HG02973 (cell line): Measurements from ENCODE around the gene CHKB.
A peak's percentile ranks its signal among the peaks of the same experiment; 100 is the strongest.

ENCODE experiments used
- ATAC-seq: cut with Tn5 transposase; IDR thresholded peaks from one replicate; pipeline ENCODE4 v1.9.1; 2021; ENCODE audit warnings: moderate library complexity; ENCODE audit not compliant: unreplicated experiment

CHKB gene

DNA sequence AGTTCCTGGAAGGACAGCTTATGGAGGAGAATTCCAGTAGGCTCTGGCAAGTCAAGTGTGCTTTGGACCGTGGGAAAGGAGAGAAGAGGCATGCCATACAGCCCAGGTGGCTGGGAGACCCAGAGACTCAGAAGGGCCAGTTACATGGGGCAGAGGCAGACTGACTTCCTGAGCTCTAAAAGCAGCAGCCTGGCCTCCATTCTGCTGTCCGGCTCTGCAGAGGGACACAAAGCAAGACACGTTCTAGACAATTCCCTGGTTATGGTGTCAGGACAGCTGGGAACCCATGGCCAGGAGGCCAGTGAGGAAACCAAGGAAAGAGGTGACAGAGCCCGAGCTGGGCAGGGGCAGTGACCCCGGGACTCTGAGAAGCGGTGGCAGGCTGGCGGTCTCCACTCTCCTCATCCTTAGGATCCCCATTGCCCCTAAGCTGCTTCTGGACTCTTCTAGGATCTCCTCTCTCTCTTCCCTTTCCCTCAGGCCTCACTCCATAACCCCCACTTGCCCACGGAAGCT lies 7.2 kb downstream of the CHKB start:
- ATAC-seq, result no peak

DNA sequence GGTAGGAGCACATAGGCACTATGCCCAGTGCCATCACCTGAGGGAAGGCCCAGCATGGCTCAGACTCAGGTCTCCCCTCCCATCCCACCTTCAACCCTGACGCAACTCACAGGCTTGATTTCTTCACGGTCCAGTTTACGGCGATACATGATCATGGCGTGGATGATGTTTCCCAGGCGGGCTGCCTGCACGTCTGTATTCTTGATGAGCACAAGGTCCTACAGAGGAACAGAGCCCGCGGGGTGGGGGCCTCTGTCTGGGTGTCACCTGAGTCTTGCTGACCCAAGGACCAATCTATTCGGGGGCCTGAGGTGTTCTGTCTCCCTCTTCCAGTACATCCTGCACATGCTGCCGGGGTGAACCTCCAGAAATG lies 8.3 kb downstream of the CHKB start:
- no peak for ATAC-seq

DNA sequence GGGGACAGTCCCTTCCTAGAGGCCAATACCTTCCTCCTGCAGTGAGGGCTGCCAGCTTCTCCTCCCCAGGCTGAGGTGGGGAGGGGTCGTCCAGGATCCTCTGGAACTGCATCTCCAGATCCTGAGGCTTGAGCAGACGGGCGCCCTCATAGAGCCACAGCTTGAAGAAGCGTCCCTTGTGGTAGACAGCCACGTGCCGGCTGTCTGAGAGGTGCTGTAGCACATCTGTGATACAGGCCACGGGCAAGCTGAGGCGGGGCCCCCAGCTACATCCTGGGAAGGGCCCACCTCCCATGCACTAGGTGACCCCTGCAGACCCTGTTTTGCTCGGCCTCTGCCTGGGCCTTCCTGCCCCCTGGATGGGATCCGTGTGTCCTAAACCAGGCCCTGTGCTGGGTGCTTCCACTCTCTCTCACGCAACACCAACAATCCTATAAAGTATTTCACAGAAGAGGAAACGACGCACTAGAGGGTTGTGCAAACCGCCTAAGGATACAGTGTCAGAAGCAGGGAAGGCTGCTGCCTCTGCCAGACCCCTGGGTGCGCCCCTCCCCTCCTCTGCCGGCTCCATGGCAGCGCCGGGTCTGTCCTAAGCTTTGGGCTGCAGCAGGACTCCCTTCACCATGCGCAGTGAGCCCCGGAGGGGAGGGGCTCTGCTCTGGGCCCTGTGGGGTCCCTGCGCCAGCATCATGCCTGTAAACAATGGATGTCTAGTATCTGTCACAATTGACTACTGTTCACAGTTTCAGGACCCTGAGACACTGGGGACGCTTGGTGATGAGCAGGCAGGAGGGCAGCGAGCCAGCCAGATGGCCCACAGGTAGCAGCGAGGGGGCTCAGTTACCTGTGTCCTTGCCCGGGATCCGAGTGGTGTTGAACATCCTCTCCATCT lies 8.9 kb downstream of the CHKB start:
- no peak for ATAC-seq

DNA sequence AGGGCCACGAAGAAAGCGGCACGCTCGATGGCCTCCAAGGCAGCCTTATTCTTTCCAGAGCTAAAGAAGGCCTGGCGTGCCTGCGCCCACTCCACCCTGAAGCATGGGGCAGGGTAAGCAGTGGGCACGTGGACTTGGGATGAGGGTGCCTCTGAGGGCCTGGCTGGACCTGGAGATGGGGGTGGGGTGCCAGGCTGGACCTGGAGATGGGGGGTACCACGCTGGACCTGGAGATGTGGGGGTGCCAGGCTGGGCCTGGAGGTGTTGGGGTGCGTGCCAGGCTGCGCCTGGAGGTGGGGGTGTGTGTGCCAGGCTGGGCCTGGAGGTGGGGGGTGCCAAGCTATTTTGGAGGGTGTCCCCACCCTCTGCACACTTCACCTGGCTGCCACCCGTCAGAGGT lies 9.7 kb downstream of the CHKB start:
- no peak for ATAC-seq

DNA sequence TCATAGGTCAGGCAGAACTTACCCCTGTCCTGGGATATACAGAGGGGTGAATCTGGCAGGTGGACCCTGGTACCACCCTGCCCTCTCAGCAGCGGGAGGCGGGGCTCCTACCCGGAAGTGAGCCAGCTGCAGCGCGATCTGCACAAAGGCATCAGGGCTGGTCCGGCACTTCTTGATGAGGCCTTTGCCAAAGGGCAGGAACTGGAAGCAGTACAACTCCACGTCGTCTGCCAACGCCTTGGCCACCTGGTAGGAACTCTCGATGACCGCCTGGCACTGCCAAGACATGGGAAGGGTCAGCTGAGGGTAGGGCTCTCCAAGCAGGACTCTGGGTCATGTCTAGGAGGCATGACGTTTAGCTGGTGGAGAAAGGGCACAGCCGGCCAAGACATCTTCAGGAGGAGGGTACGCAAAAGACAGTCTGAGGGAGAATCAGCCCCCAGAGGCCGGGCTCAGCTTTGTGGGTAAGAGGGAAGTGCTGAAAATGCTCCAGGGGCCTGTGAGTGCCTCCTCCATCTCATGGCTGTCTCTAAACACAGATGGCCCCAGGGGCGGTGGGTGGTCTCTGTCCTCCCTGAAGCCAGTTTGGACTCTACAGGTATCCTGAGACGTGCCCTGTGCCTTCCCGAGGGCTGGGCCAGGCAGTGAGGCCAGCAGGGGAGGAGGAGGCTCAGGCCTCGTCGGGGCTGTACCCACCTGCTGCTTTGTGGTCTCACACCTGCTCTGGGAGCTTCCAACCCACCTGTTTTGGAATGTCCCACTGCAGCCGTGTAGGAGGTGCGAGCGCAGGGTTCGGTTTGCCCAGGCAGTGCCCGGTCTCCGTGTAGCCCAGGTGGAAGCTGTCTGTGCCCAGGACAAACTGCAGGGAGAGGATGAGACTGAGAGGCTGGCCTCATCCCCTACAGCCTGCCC lies 11.1 kb downstream of the CHKB start:
- no peak for ATAC-seq

DNA sequence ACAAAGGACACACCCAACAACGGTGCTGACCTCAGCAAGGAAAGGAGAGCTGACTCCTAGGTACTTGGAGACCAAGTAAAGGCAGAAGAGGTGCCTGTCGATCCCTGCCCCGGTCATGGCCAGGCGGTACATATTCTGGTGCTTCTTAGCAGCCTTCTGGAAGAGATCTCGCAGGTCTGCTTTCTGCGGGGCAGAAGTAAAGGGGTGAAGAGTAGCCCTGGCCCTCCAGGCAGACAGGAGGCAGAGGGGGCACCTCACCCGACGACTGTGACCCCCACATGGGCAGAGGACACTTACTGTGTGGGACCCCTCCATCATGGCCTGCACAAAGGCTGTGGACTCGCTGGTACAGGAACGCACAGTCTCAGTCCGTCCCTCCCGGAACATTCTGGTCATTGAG lies 11.8 kb downstream of the CHKB start:
- ATAC-seq, result no peak

DNA sequence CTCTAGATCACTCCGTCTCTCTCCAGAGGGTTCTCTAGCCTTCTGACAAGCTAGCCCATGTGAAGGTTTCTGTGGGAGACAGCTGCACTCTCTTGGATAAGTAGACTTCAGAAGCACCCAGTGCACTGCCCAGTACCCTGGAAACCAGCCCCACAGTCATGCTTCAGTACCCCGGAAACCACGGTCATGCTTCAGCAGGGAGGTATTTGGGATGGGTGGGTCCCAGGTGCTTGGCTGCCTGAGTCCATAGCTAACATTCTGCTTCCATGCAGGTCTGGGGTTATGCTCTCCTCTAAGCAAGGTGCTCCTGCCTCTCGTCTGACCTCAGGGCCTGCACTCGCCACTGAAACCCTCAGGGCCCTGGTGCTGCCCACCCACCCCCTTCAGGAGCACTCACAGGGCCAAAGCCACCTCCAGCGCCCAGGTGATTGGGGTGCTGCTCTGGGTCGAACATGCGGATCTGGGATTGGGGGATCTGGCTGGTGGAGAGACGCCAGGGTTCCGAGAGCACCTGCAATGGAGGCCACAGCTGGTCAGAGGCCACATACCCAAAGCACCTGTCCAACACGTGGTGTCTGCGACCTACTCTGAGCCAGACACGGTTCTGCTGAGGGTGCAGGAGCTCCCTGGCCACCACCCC lies 12.6 kb downstream of the CHKB start:
- no peak for ATAC-seq

DNA sequence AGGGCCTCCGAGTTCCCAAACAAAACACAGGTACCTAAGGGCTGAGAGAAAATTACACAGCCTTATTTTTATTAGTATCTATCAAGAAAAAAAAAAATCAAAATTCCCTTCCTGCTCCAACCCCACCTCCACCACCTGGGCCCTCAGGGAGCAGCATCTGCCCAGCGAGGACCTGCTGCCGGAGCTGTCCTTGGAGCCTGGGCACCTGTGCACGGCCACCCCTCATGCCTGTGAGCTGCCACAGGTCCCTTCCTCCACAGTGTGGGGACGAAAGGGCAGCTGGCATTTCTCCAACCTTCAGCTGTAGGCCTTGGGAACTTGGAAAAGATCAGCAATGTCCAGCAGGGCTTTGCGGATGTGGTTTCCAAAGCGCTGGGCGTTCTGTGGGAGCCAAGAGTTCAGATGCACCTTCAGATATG lies 13.6 kb downstream of the CHKB start:
- ATAC-seq, result no peak

DNA sequence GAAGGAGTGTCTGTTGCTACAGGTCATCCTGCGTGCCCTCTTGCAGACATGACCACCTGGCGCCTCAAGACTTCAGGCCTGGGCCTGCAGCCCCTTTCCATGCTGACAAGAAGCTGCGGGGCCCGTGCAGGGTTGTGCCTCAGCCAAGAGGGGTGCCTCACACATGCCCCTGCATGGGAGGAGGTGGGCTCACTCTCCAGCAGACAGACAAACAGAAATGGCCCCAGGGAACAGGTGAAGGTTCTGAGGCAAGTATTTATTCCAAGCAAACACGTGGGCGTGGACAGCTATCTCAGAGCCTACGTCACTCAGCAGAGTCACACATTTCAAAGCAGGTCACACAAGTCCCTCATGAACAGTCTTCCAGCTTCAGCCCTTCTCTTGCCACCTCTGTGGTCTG lies 14.0 kb downstream of the CHKB start:
- ATAC-seq, result no peak

DNA sequence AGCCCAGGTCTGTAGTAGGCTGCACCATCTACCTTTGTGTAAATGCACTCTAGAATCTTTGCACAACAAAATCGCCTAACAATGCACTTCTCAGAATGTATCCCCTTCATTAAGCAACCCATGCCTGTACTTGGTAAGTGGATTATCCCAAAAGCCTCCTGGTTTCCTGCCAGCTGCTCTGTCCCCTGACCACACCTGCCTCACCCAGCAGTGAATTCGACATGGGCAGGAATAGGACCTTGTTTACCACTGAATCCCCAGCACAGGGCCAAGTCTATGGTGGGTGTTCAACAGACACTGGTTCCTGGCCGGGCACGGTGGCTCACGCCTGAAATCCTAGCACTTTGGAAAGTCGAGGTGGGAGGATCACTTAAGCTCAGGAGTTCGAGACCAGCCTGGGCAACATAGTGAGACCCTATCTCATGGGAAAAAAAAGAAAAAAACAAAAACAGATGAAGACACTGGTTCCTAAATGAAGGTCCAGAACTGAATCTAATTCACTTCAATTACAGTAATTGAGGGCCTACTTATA lies 14.9 kb downstream of the CHKB start:
- no peak for ATAC-seq

DNA sequence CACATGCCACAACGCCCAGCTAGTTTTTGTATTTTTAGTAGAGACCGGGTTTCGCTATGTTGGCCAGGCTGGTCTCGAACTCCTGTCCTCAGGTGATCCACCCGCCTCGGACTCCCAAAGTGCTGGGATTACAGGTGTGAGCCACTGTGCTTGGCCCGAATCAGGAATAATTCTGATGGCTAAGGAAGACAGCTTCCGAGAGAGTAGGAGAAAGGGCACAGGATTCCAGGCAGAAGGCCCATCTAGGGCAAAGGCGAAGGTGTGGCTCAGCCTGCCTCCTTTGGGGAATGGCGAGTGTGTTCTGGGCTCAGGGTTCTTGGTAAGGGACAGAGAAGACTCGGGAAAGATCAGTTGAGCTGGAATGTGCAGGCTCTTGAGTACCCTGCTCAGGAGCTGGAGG lies 18.4 kb downstream of the CHKB start:
- ATAC-seq, result no peak

DNA sequence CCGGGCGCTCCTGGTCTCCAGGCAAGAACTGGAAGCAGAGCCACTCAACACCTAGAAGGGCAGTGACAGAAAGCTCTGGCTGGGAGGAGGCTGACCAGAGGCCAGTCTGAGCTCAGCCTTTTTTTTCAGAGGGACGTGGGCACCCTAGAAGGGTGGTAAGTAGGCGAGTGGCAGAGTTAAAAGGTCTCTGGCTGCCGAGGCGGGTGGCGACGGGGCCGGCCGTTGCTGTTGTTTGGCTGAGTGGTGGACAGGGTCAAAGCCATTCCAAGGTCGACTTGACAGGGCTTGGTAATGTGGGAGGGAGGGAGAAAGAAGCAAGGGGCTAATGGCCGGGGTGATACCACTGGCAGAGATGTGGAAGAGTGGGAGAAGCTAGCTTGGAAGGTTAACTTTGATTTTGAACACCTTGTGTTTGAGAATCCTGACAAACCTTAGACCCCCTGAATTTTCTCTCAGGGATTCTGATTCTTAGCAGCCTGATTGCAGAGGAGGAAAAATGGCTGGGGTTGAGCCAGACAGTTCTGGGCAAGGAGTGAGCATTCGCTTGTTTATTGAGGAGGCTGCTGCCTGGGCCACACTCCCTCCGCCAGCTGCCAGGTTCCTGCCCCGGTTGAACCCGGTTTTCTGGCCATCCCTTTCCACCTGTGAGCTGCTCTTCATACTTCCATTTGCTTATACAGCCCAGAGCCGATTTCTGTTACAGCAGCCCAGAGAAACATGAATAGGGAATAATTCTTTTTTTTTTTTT lies 19.1 kb downstream of the CHKB start:
- no peak for ATAC-seq

DNA sequence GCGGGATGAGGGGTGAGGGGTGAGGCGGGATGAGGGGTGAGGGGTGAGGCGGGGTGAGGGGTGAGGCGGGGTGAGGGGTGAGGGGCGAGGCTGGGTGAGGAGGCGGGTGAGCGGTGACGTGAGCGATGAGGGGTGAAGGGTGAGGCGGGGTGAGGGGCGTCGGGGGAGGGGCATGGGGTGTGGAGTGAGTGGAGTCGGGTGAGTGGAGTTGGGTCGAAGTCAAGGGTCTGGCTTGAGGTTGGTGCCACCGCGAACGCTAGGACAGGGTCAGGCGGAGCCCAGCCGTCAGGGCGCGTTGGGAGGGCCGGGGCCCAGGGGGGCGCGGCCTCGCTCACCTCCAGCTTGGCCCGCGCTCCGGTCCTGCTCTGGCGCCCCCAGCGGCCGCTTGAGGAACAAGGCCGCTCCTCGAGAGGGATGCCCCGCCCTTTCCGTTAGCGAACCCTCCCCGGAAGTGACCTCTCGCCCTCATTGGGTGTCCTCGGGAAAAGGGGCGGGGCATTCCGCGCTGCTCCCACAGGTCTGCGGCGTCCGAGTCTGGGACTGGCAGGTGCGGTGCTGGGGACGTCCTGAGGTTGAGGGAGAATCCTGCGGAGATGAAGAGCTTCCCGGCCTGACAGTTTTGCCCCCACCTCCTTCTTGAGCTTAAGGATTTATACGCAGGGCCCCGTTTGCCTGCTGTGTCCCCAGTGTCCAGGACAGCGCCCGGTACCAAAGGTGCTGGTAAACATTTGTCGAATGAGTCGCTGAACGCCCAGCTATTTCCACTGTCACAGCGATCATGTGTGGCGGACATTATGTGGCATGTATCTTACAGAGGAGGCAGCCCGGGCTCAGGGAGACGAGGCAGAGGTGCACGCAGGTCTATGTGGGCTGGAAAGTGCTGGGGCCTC lies 19.9 kb downstream of the CHKB start, which contains the start of gene SYCE3:
Gene SYCE3 (minus strand): TSS at position 397 of the 890 bp plus-strand sequence. CDS start 6,514 bp downstream, outside the sequence.
- peak; percentile 89 for ATAC-seq

DNA sequence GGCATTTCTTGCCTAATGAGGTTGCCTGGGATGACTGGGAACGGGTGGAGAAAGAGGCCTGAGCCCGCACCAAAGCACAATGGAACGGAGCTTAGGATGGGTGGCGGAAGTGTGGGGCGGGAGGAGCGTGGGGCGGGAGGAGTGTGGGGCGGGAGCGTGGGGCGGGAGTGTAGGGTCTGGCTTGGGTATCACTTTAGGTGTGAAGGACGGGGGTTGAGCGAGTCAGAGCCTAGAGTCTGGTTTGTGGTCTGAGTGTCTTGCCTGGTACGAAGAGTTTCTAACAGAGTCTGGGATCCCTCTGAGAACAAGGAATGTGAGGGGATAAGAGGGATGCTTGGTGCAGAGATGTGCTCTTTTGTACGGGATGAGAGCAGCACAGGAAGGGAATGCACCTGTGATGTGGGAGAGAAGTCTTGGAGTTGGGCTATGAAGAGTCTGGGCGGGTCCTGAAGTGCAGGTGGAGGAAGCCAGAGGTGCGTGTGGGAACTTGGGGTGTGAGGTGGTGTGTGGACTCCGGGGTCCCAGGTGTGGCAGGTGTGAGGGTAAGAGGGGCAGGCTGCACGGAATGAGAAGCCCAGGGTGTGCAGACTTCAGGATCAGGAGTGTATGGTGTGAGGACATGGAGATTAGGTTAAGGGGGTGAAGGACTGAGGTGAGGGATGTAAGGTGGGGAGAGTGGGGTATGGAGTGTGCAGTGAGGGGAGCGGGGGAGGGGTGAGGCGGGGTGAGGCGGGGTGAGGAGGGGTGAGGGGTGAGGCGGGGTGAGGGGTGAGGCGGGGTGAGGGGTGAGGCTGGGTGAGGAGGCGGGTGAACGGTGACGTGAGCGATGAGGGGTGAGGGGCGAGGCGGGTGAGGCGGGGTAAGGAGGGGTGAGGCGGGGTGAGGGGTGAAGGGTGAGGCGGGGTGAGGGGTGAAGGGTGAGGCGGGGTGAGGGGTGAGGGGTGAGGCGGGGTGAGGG lies 21.0 kb downstream of the CHKB start:
- ATAC-seq, result no peak

DNA sequence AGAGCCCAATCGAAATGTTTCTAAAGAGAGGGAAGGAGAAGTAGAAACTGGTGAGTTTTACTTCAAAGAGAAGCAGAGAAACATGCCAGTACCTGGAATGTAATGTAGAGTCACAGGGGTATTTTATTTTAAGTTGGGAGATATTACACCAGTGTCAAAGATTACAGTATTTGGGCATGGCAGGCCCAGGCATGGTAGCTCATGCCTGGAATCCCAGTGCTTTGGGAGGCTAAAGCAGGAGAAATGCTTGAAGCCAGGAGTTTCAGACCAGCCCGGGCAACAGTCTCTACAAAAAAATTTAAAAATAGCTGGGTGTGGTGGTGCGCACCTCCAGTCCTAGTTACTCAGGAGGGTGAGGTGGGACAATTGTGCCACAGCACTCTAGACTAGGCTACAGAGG lies 22.6 kb downstream of the CHKB start:
- ATAC-seq, result no peak

DNA sequence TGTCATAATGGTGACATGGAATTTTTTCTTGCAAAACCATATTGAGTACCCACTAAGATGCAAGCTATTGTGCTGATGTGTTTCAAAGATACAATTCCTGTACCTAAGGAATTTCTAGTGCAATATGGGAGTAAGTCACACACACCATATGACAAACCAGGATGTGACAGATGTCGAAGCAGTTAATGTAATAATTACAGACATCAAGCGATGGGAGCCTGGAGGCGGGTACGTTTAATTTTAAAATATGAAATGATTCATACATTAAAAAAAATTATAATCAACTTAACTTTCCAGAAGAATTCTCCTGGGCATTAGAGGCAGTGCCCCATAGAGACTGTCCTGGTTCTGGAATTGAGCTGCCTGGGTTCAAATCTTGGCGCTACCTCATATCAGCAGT lies 25.9 kb downstream of the CHKB start:
- ATAC-seq, result no peak

DNA sequence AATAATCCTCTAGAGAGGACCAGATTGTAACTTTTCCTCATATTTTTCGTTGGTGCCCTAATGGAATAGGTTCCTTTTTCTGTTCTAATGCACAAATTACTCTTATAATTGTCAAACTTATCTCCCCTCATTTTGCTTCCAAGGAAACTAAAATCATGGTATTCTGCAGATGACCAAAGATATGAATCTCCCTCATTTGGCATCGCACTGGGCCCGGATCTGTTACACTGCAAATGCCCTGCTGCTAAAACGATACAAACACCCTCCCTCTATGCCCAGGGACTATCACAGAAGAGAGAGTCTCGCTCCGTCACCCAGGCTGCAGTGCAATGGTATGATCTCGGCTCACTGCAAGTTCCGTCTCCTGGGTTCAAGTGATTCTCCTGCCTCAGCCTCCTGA lies 29.3 kb downstream of the CHKB start:
- ATAC-seq, result no peak

DNA sequence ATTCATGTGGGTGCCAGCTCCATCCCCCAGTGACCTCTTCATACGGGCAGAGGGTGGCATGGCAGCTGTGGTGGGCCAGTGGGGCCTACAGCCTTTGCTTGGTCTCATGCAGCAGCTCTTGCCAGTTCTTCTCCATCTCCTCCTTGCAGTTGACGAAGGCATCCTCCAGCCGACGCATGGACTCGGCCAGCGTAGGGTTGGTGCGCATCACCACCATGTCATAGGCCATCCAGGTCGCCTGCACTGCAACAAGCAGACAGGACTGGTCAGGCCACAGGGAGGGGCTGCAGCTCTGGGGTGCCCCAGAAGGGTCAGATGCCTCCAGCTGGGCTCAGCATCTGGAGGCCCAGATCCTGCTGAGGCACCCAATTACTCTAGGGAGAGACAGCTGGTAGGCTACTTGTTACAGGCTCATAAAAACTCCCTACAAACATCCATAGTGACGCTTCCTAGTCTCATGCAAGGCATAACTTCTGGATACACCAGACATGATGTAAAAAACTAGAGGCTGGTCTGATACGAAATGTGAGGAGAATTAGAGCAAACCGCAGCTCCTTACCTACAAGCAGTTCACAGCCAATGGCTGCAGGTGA lies 31.4 kb downstream of the CHKB start:
- no peak for ATAC-seq
